Neural progenitor cell (in vitro differentiated cells): ENCODE measurements around the gene VCX.

Source experiments
- CTCF ChIP-seq: fragments of 200-600 bp; sonication (generic); IDR thresholded peaks from 2 replicates; pipeline ENCODE4 v1.5.1; 2017; ENCODE audit warnings: antibody characterized with exemption, mild to moderate bottlenecking
- EZH2 ChIP-seq: fragments of 200-600 bp; sonication (generic); IDR thresholded peaks from 2 replicates; pipeline ENCODE4 v1.6.1; 2017; ENCODE audit warnings: antibody characterized with exemption, mild to moderate bottlenecking, moderate library complexity

- TF ChIP-seq EZH2 = no peak
- no peak for TF ChIP-seq CTCF
Measured at GRCh38 chrX:7889680-7890079, 46.7 kb downstream of the VCX start.
